HFFc6 (cell line): ENCODE data around the gene LIN7B. TPM values are rescaled to one million over a fixed set of nuclear protein-coding genes. Genes with fewer than 3 reads are reported as not detected.
"Not testable (repeated sequence)": the region's sequence is repeated elsewhere in the genome, so short reads cannot be mapped to it uniquely, and the experiment has no call there.

Source experiments
- DNase-seq: peaks from one replicate; pipeline ENCODE4 v3.0.0-alpha.2; 2018
- H3K27ac Mint-ChIP-seq: 2 replicates; pipeline ENCODE4 v1.8.0; 2020; ENCODE audit warnings: mild to moderate bottlenecking, mixed read lengths
- H3K27me3 Mint-ChIP-seq: 2 replicates; pipeline ENCODE4 v1.8.0; 2021; ENCODE audit warnings: mild to moderate bottlenecking, moderate library complexity, mixed read lengths; ENCODE audit not compliant: insufficient read depth
- H3K36me3 Mint-ChIP-seq: 2 replicates; pipeline ENCODE4 v1.8.0; 2021; ENCODE audit warnings: low read depth, mixed read lengths
- H3K4me1 Mint-ChIP-seq: 2 replicates; pipeline ENCODE4 v1.8.0; 2020; ENCODE audit warnings: low read depth, mixed read lengths
- H3K4me3 Mint-ChIP-seq: 2 replicates; pipeline ENCODE4 v1.8.0; 2020; ENCODE audit warnings: mild to moderate bottlenecking, moderate library complexity, mixed read lengths
- H3K9me3 Mint-ChIP-seq: 2 replicates; pipeline ENCODE4 v1.8.0; 2020; ENCODE audit warnings: mild to moderate bottlenecking, mixed read lengths
- total RNA-seq, 6 experiments: library from RNA; stranded (reverse); fragmentation: NEBNext Ultra II Directional; extraction: Animal tissue kit (Norgen Biotek cat#: 25700); gene quantifications; 2 replicates in 1 of 6; 3 replicates in 5 of 6; pipeline ENCODE4 v1.2.3, GENCODE V29; 2021
- TF ChIP-seq, protein P1 (sequence below): fragments of 200-600 bp; sonication (generic); IDR thresholded peaks from 2 replicates; pipeline ENCODE4 v1.5.0; 2021; ENCODE audit warnings: antibody characterized with exemption, mild to moderate bottlenecking

LIN7B gene
- total RNA-seq, 6 experiments from 2014 or later, result 9.3 to 12.7 (median 10.2) TPM

DNA sequence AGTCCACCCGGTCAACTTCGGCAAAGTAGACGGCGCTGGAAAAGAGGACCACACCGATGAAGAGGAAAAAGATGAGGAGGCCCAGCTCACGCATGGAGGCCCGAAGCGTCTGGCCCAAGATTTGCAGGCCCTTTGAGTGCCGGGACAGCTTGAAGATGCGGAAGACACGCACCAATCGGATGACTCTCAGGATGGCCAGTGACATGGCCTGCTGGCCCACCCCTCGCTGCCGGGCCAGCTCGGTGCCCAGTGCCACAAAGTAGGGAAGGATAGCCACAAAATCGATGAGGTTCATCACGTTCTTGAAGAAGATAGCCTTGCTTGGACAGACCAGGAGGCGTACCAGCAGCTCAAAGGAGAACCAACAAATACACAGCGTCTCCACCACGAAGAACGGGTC, 43.8 kb upstream of the LIN7B start:
- Mint-ChIP-seq H3K27me3 (peaks cover 25% of the 10 kb centered on the region), H3K36me3 (peaks cover 34% of the 10 kb centered on the region), H3K4me3 (no peak overlapping the region), H3K27ac (no peak overlapping the region), H3K9me3 (peaks cover 24% of the 10 kb centered on the region), H3K4me1 (peaks cover 38% of the 10 kb centered on the region)
- DNase-seq, result no peak
- TF ChIP-seq, protein P1, sequence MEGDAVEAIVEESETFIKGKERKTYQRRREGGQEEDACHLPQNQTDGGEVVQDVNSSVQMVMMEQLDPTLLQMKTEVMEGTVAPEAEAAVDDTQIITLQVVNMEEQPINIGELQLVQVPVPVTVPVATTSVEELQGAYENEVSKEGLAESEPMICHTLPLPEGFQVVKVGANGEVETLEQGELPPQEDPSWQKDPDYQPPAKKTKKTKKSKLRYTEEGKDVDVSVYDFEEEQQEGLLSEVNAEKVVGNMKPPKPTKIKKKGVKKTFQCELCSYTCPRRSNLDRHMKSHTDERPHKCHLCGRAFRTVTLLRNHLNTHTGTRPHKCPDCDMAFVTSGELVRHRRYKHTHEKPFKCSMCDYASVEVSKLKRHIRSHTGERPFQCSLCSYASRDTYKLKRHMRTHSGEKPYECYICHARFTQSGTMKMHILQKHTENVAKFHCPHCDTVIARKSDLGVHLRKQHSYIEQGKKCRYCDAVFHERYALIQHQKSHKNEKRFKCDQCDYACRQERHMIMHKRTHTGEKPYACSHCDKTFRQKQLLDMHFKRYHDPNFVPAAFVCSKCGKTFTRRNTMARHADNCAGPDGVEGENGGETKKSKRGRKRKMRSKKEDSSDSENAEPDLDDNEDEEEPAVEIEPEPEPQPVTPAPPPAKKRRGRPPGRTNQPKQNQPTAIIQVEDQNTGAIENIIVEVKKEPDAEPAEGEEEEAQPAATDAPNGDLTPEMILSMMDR, result no peak

DNA sequence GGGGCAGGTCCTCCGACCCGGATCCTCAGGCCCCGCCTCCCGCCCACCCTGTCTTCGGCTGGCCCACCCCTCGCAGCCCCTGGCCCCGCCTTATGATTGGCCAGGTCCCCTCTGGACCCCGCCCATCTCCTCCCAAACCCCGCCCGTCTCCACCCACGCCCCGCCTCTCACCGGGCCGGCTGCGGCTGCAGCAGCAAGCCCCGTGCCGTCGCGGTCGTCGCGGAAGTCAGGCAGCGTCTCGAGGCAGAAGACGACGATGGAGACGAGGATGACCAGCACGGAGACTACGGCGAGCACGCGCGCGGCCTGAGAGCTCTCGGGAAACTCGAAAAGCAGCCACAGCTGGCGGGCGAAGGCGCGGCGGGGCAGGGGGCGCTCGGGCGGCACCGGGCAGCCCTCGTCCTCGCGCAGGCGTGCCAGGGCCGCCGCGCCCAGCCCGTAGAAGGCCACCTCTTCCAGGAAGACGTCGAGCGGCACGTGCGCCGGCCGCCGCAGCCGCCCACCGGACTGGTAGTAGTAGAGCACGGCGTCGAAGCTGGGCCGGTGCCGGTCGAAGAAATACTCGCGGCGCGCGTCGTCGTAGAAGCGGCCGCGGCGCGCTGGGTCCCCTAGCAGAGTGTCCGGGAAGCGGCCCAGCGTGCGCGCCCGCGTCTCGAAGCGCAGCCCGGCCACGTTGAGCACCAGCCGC, 42.2 kb upstream of the LIN7B start:
- Mint-ChIP-seq H3K9me3 (peaks cover 24% of the 10 kb centered on the region), H3K27ac (no peak overlapping the region), H3K27me3 (peaks cover 19% of the 10 kb centered on the region), H3K4me3 (no peak overlapping the region), H3K36me3 (peaks cover 34% of the 10 kb centered on the region), H3K4me1 (peaks cover 34% of the 10 kb centered on the region)
- DNase-seq, result no peak
- TF ChIP-seq, protein P1, result no peak

DNA sequence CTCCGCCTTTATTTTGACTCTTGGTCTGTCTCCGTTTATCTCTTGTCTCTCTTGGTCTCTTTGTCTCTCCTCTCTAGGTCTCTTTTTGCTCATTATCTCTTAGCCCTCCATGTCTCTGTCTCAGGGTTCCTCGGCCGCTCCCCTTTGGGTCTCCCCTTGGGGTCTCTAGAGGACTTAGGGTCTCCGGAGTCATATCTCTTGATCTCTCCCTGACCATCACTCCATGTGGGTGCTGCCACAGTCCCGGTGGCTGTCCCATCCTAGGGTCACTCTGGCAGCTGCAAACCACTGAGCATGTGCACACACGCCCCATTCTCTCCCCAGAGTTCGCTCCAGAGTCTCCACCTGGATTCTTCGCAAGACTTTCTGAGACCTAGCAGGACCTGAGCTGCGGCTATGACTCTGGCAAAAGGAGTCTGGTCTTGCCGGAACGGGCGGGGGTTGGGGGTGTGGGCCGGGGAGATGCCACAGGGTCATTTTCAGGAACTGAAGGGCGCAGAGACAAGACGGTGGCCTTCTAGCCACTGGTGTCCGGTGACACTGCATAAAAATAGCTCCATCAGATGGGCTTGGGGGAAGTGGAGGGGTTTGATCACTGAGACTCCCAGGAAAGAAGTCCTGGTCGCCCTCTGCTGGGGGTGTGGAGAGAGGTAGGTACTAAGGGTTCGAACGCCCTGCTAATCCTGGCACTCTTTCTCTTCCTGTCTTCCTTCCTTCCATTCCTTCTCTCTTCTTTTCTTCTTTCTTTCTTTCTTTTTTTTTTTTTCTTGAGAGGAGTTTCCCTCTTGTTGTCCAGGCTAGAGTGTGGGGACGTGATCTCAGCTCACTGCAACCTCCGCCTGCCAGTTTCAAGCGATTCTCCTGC, 40.4 kb upstream of the LIN7B start:
- Mint-ChIP-seq H3K4me3 (peak overlapping the region; percentile 78; the same call in 1 of the 2 replicates), H3K36me3 (peaks cover 27% of the 10 kb centered on the region), H3K4me1 (peaks cover 27% of the 10 kb centered on the region), H3K27ac (no peak overlapping the region), H3K9me3 (peaks cover 23% of the 10 kb centered on the region), H3K27me3 (peaks cover 19% of the 10 kb centered on the region)
- no peak for DNase-seq
- TF ChIP-seq, protein P1, result peak; percentile 49

DNA sequence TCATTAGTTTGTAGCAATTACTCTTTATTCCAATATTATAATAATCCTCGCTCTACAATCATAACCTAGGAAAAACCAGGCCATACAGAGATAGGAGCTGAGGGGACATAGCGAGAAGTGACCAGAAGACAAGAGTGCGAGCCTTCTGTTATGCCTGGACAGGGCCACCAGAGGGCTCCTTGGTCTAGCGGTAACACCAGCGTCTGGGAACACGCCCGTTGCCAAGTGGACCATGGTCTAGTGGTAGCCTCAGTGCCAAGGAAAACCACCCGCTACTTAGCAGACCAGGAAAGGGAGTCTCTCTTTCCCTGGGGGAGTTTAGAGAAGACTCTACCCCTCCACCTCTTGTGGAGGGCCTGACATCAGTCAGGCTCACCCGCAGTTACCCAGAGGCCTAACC, 39.3 kb upstream of the LIN7B start:
- DNase-seq, result peak; percentile 44
- TF ChIP-seq, protein P1, result peak; percentile 77

DNA sequence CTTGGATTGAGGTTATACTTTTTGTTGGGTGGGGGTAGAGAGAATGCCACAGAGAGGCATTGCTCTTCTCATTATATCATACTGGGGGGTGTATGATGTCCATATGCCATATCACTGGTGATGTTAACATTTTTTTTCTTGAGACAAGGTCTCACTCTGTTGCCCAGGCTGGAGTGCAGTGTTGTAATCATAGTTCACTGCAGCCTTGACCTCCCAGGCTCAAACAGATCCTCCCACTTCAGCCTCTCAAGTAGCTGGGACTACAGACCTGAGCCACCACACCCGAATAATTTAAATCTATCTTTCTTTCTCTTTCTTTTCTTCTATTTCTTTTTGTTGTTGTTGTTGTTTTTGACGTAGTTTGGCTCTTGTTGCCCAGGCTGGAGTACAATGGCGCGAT, 33.8 kb upstream of the LIN7B start:
- Mint-ChIP-seq H3K27me3 (peaks cover 2% of the 10 kb centered on the region; the same call in 1 of the 2 replicates), H3K27ac (no peak overlapping the region), H3K36me3 (no peaks in the 10 kb centered on the region), H3K9me3 (no peaks in the 10 kb centered on the region), H3K4me3 (no peak overlapping the region), H3K4me1 (peaks cover 10% of the 10 kb centered on the region)
- DNase-seq, result no peak
- TF ChIP-seq, protein P1, result no peak

More for the DNA sequence above, 39.3 kb upstream of the LIN7B start:
- H3K4me3 Mint-ChIP-seq, H3K27ac Mint-ChIP-seq: not testable (repeated sequence)
- peaks cover 19% of the 10 kb centered on the region for H3K27me3 Mint-ChIP-seq
- H3K4me1 Mint-ChIP-seq, result peaks cover 16% of the 10 kb centered on the region
- H3K36me3 Mint-ChIP-seq, result peaks cover 16% of the 10 kb centered on the region
- peaks cover 12% of the 10 kb centered on the region; the same call in 1 of the 2 replicates for H3K9me3 Mint-ChIP-seq
